GM23338 (cell line): ENCODE results near the gene PTPRJ. TPM values are rescaled to one million over a fixed set of nuclear protein-coding genes. Genes with fewer than 3 reads are reported as not detected.

Source experiments
- ATAC-seq: fragments of 200-7000 bp; cut with Tn5 transposase; 3 replicates; pipeline ENCODE4 v1.9.1; 2020
- DNase-seq: peaks from one replicate; pipeline ENCODE4 v3.0.0-alpha.2; 2015; ENCODE audit warnings: low spot score
- H2AFZ ChIP-seq: fragments of 200-600 bp; sonication (generic); 2 replicates; pipeline ENCODE4 v1.8.0; 2016; ENCODE audit warnings: antibody characterized with exemption, mild to moderate bottlenecking, moderate library complexity
- H3F3A ChIP-seq: fragments of 200-600 bp; sonication (generic); replicated peaks from 2 replicates; pipeline ENCODE4 v1.8.0; 2017; ENCODE audit warnings: antibody characterized with exemption, mixed run types, low read depth
- H3K27ac ChIP-seq: fragments of 200-600 bp; sonication (generic); 2 replicates; pipeline ENCODE4 v1.6.1; 2016; ENCODE audit warnings: low read depth
- H3K27me3 ChIP-seq: fragments of 200-600 bp; sonication (generic); 2 replicates; pipeline ENCODE4 v1.8.0; 2016; ENCODE audit warnings: mild to moderate bottlenecking, mixed run types, moderate library complexity; ENCODE audit not compliant: insufficient read depth
- H3K36me3 ChIP-seq: fragments of 200-600 bp; sonication (generic); 2 replicates; pipeline ENCODE4 v1.8.0; 2016; ENCODE audit warnings: mild to moderate bottlenecking; ENCODE audit not compliant: insufficient read depth
- H3K4me1 ChIP-seq: fragments of 200-600 bp; sonication (generic); 2 replicates; pipeline ENCODE4 v1.8.0; 2016; ENCODE audit warnings: mild to moderate bottlenecking, moderate library complexity; ENCODE audit not compliant: insufficient read depth
- H3K4me2 ChIP-seq: fragments of 200-600 bp; sonication (generic); 2 replicates; pipeline ENCODE4 v1.7.1; 2017; ENCODE audit warnings: mixed run types
- H3K4me3 ChIP-seq: fragments of 200-600 bp; sonication (generic); 2 replicates; pipeline ENCODE4 v1.6.1; 2016; ENCODE audit warnings: mixed run types
- H3K79me2 ChIP-seq: fragments of 200-600 bp; sonication (generic); replicated peaks from 2 replicates; pipeline ENCODE4 v1.8.0; 2017; ENCODE audit warnings: mild to moderate bottlenecking; ENCODE audit not compliant: insufficient read depth
- H3K9me2 ChIP-seq: fragments of 200-600 bp; sonication (generic); 2 replicates; pipeline ENCODE4 v1.8.0; 2017; ENCODE audit not compliant: insufficient read depth
- H4K20me1 ChIP-seq: fragments of 200-600 bp; sonication (generic); replicated peaks from 2 replicates; pipeline ENCODE4 v1.8.0; 2017; ENCODE audit warnings: mild to moderate bottlenecking; ENCODE audit not compliant: insufficient read depth
- H3K27ac Mint-ChIP-seq: 2 replicates; pipeline ENCODE4 v1.8.0; 2020; ENCODE audit warnings: inconsistent platforms, mild to moderate bottlenecking, moderate library complexity, mixed read lengths
- H3K27me3 Mint-ChIP-seq: 3 replicates; pipeline ENCODE4 v1.8.0; 2022; ENCODE audit warnings: low read depth, mild to moderate bottlenecking, moderate library complexity, mixed read lengths, inconsistent platforms; ENCODE audit not compliant: insufficient read depth, poor library complexity
- H3K36me3 Mint-ChIP-seq: 3 replicates; pipeline ENCODE4 v1.8.0; 2021; ENCODE audit warnings: low read depth, mild to moderate bottlenecking, inconsistent platforms, moderate library complexity, mixed read lengths
- H3K4me1 Mint-ChIP-seq: 3 replicates; pipeline ENCODE4 v1.8.0; 2020; ENCODE audit warnings: mild to moderate bottlenecking, inconsistent platforms, mixed read lengths
- H3K4me3 Mint-ChIP-seq: 3 replicates; pipeline ENCODE4 v1.8.0; 2021; ENCODE audit warnings: moderate library complexity, mild to moderate bottlenecking, inconsistent platforms, mixed read lengths
- H3K9me3 Mint-ChIP-seq: 3 replicates; pipeline ENCODE4 v1.8.0; 2020; ENCODE audit warnings: moderate library complexity, mild to moderate bottlenecking, inconsistent platforms, mixed read lengths
- CREB1 ChIP-seq: fragments of 250-450 bp; sonication (Bioruptor Pico); IDR thresholded peaks from 2 replicates; pipeline ENCODE4 v1.5.0; 2020; ENCODE audit warnings: low read depth, mild to moderate bottlenecking, moderate library complexity
- EZH2 ChIP-seq: fragments of 200-600 bp; sonication (generic); IDR thresholded peaks from one replicate; pipeline ENCODE4 v1.8.0; 2017; ENCODE audit warnings: antibody characterized with exemption, mild to moderate bottlenecking, low read depth; ENCODE audit not compliant: unreplicated experiment
- EZH2phosphoT487 ChIP-seq: fragments of 200-600 bp; sonication (generic); IDR thresholded peaks from one replicate; pipeline ENCODE4 v1.8.1; 2018; ENCODE audit warnings: antibody characterized with exemption; ENCODE audit not compliant: unreplicated experiment
- JUNB ChIP-seq: IDR thresholded peaks from one replicate; pipeline ENCODE4 v1.6.1; 2016; ENCODE audit warnings: antibody characterized with exemption; ENCODE audit not compliant: unreplicated experiment
- NANOG ChIP-seq: IDR thresholded peaks from 2 replicates; pipeline ENCODE4 v1.6.1; 2016; ENCODE audit warnings: antibody characterized with exemption, borderline replicate concordance
- POLR2AphosphoS5 ChIP-seq: IDR thresholded peaks from 2 replicates; pipeline ENCODE4 v1.6.1; 2016; ENCODE audit warnings: antibody characterized with exemption, low read depth
- STAT1 ChIP-seq: IDR thresholded peaks from one replicate; pipeline ENCODE4 v1.6.1; 2016; ENCODE audit warnings: antibody characterized with exemption; ENCODE audit not compliant: unreplicated experiment
- ZNF114 ChIP-seq: fragments of 250-450 bp; sonication (Bioruptor Pico); IDR thresholded peaks from 2 replicates; pipeline ENCODE4 v1.5.0; 2020; ENCODE audit warnings: mild to moderate bottlenecking, moderate library complexity
- ZNF331 ChIP-seq: fragments of 250-450 bp; sonication (Bioruptor Pico); IDR thresholded peaks from 2 replicates; pipeline ENCODE4 v1.5.0; 2020; ENCODE audit warnings: low read depth, mild to moderate bottlenecking, moderate library complexity
- ZNF462 ChIP-seq: fragments of 250-450 bp; sonication (Bioruptor Pico); IDR thresholded peaks from 2 replicates; pipeline ENCODE4 v1.5.0; 2020; ENCODE audit warnings: mild to moderate bottlenecking, moderate library complexity
- polyA plus RNA-seq: library from polyadenylated mRNA; unstranded; fragments of >200 nt; fragmentation: Nextera tagmentation; extraction: Ambion mirVana; gene quantifications from 2 replicates; pipeline ENCODE4 v1.2.1, GENCODE V29; 2016
- total RNA-seq: library from RNA; depleted of rRNA; stranded (reverse); fragments of >200 nt; shearing (Covaris generic); gene quantifications from 2 replicates; pipeline ENCODE4 v1.2.3, GENCODE V29; 2014
- TF ChIP-seq, protein P1 (sequence below): IDR thresholded peaks from 2 replicates; pipeline ENCODE4 v1.6.1; 2016; ENCODE audit warnings: antibody characterized with exemption
- TF ChIP-seq, protein P2 (sequence below): IDR thresholded peaks from one replicate; pipeline ENCODE4 v1.6.1; 2018; ENCODE audit warnings: antibody characterized with exemption; ENCODE audit not compliant: unreplicated experiment
- TF ChIP-seq, protein P3 (sequence below), 2 experiments: fragments of 200-600 bp in 1 of 2; sonication (generic) in 1 of 2; conservative IDR thresholded peaks; 2 replicates each; pipeline versions ENCODE4 v1.5.1 to v1.6.1; 2016 to 2017; ENCODE audit warnings: antibody characterized with exemption in 2 of 2, low read depth in 2 of 2, mild to moderate bottlenecking in 2 of 2, moderate library complexity in 1 of 2

The PTPRJ gene
- total and polyA plus RNA-seq, 2 experiments from 2014 or later = 4.2 to 16.0 TPM

DNA sequence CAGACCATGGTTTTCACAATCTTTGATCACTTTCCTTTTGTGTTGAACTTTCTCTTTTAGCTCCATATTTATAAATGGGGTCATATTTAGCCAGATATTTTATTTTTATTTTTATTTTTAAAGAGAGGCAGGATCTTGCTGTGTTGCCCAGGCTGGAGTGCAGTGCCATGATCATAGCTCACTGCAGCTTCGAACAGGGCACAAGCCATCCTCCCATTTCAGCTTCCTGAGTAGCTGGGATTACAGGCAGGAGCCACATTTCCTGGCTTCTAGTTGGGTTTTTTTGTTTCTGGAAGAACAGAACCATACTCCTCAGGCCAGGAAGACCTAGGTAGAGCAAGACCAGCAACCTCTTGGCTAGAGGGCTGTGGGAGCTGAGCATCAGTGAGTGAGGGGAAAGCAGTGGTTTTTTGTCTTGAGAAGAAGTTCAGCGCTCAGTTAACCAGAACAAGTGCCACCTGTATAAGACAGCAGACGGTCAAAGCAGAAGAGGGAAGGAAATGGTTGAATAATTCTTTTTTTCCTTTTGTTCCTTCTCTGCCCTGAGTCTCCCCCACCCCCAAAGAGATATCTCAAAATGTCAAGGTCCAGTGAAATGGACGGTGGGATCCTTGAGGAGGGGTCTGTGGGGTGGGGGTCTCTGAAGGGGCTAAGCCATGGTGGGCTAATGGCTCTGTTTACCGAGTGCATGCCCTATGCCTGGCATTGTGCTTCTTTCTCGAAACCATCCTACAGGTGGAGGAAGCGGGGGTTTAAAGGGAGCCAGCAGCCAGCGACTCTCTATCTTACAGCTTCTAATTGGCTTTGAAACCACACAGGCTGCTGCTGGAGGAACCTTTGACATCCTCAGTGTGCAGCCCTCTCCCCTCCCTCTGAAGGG lies 63.0 kb downstream of the PTPRJ start:
- Mint-ChIP-seq H3K36me3 (no peaks in the 10 kb centered on the region), H3K27ac (no peak overlapping the region), H3K27me3 (peaks cover 7% of the 10 kb centered on the region), H3K9me3 (no peaks in the 10 kb centered on the region), H3K4me3 (no peak overlapping the region), H3K4me1 (peaks cover 25% of the 10 kb centered on the region)
- no peaks in the 10 kb centered on the region for H3F3A ChIP-seq
- no peak overlapping the region for H3K4me3 ChIP-seq
- H3K4me1 ChIP-seq = no peaks in the 10 kb centered on the region; the same call in 1 of the 2 replicates
- no peaks in the 10 kb centered on the region for H3K27me3 ChIP-seq
- no peak; the same call in 2 of the 3 replicates for ATAC-seq
- no peaks in the 10 kb centered on the region for H4K20me1 ChIP-seq
- peaks cover 3% of the 10 kb centered on the region; the same call in 1 of the 2 replicates for H3K79me2 ChIP-seq
- no peak overlapping the region for H3K4me2 ChIP-seq
- no peak for DNase-seq
- H3K27ac ChIP-seq = no peak overlapping the region
- no peaks in the 10 kb centered on the region for H3K9me2 ChIP-seq
- no peak overlapping the region for H2AFZ ChIP-seq
- no peak for TF ChIP-seq ZNF462 (CRISPR knock-in tag)
- TF ChIP-seq CREB1 (CRISPR knock-in tag) = no peak
- no peak for TF ChIP-seq POLR2AphosphoS5
- no peak for TF ChIP-seq ZNF114
- TF ChIP-seq EZH2phosphoT487 = no peak
- no peak for TF ChIP-seq STAT1
- no peak for TF ChIP-seq ZNF331 (CRISPR knock-in tag)
- no peak for TF ChIP-seq EZH2
- no peak for TF ChIP-seq JUNB
- TF ChIP-seq, protein P1, sequence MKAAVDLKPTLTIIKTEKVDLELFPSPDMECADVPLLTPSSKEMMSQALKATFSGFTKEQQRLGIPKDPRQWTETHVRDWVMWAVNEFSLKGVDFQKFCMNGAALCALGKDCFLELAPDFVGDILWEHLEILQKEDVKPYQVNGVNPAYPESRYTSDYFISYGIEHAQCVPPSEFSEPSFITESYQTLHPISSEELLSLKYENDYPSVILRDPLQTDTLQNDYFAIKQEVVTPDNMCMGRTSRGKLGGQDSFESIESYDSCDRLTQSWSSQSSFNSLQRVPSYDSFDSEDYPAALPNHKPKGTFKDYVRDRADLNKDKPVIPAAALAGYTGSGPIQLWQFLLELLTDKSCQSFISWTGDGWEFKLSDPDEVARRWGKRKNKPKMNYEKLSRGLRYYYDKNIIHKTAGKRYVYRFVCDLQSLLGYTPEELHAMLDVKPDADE = no peak
- TF ChIP-seq NANOG = no peak
- TF ChIP-seq, protein P2, sequence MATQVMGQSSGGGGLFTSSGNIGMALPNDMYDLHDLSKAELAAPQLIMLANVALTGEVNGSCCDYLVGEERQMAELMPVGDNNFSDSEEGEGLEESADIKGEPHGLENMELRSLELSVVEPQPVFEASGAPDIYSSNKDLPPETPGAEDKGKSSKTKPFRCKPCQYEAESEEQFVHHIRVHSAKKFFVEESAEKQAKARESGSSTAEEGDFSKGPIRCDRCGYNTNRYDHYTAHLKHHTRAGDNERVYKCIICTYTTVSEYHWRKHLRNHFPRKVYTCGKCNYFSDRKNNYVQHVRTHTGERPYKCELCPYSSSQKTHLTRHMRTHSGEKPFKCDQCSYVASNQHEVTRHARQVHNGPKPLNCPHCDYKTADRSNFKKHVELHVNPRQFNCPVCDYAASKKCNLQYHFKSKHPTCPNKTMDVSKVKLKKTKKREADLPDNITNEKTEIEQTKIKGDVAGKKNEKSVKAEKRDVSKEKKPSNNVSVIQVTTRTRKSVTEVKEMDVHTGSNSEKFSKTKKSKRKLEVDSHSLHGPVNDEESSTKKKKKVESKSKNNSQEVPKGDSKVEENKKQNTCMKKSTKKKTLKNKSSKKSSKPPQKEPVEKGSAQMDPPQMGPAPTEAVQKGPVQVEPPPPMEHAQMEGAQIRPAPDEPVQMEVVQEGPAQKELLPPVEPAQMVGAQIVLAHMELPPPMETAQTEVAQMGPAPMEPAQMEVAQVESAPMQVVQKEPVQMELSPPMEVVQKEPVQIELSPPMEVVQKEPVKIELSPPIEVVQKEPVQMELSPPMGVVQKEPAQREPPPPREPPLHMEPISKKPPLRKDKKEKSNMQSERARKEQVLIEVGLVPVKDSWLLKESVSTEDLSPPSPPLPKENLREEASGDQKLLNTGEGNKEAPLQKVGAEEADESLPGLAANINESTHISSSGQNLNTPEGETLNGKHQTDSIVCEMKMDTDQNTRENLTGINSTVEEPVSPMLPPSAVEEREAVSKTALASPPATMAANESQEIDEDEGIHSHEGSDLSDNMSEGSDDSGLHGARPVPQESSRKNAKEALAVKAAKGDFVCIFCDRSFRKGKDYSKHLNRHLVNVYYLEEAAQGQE = no peak
- TF ChIP-seq, protein P3, sequence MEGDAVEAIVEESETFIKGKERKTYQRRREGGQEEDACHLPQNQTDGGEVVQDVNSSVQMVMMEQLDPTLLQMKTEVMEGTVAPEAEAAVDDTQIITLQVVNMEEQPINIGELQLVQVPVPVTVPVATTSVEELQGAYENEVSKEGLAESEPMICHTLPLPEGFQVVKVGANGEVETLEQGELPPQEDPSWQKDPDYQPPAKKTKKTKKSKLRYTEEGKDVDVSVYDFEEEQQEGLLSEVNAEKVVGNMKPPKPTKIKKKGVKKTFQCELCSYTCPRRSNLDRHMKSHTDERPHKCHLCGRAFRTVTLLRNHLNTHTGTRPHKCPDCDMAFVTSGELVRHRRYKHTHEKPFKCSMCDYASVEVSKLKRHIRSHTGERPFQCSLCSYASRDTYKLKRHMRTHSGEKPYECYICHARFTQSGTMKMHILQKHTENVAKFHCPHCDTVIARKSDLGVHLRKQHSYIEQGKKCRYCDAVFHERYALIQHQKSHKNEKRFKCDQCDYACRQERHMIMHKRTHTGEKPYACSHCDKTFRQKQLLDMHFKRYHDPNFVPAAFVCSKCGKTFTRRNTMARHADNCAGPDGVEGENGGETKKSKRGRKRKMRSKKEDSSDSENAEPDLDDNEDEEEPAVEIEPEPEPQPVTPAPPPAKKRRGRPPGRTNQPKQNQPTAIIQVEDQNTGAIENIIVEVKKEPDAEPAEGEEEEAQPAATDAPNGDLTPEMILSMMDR (conservative IDR thresholded peaks at IDR 0.05; ENCODE audit: low read depth in 2 of 2) = no peak
- no peaks in the 10 kb centered on the region for H3K36me3 ChIP-seq
